Mesenchymal stem cell (in vitro differentiated cells and primary cell): ENCODE data around the gene STK24.

Source experiments
- DNase-seq: peaks from one replicate; pipeline ENCODE4 v3.0.0-alpha.2; 2013
- H2AFZ ChIP-seq: one replicate; pipeline ENCODE4 v1.6.1; 2013; ENCODE audit warnings: low read depth, mild to moderate bottlenecking, control low read depth, inconsistent platforms, low read length, moderate library complexity
- H2AK5ac ChIP-seq: 2 replicates; pipeline ENCODE4 v1.6.1; 2013; ENCODE audit warnings: low read length, moderate library complexity, mild to moderate bottlenecking, inconsistent platforms; ENCODE audit not compliant: severe bottlenecking
- H2BK120ac ChIP-seq: one replicate; pipeline ENCODE4 v1.6.1; 2013; ENCODE audit warnings: low read depth, mild to moderate bottlenecking, inconsistent platforms, low read length, moderate library complexity
- H2BK12ac ChIP-seq, 2 experiments: one replicate each; pipeline ENCODE4 v1.6.1; 2013; ENCODE audit warnings: inconsistent platforms in 2 of 2, low read length in 2 of 2, mild to moderate bottlenecking in 2 of 2, moderate library complexity in 2 of 2, control low read depth in 1 of 2
- H2BK15ac ChIP-seq: one replicate; pipeline ENCODE4 v1.6.1; 2013; ENCODE audit warnings: mild to moderate bottlenecking, low read depth, inconsistent platforms; ENCODE audit not compliant: poor library complexity, severe bottlenecking
- H2BK5ac ChIP-seq: 2 replicates; pipeline ENCODE4 v1.6.1; 2013; ENCODE audit warnings: low read depth, mild to moderate bottlenecking, low read length, control low read depth, inconsistent platforms; ENCODE audit not compliant: poor library complexity, severe bottlenecking
- H3K14ac ChIP-seq, 2 experiments: one replicate each; pipeline ENCODE4 v1.6.1; 2013; ENCODE audit warnings: inconsistent platforms in 2 of 2, low read length in 2 of 2, control low read depth in 1 of 2, mild to moderate bottlenecking in 1 of 2, moderate library complexity in 1 of 2
- H3K18ac ChIP-seq, 2 experiments: one replicate each; pipeline ENCODE4 v1.6.1; 2013; ENCODE audit warnings: inconsistent platforms in 2 of 2, low read length in 2 of 2, control low read depth in 1 of 2, low read depth in 1 of 2, mild to moderate bottlenecking in 1 of 2
- H3K23ac ChIP-seq, 2 experiments: one replicate each; pipeline ENCODE4 v1.6.1; 2013; ENCODE audit warnings: inconsistent platforms in 2 of 2, low read length in 2 of 2, mild to moderate bottlenecking in 2 of 2, moderate library complexity in 2 of 2, control low read depth in 1 of 2
- H3K27ac ChIP-seq: 2 replicates; pipeline ENCODE4 v1.5.1; 2013; ENCODE audit warnings: mild to moderate bottlenecking, moderate library complexity, low read length, control low read depth, inconsistent platforms; ENCODE audit not compliant: poor library complexity, severe bottlenecking
- H3K27me3 ChIP-seq, 2 experiments: 2 replicates each; pipeline versions ENCODE4 v1.6.1 to v1.7.0; 2013; ENCODE audit warnings: low read length in 2 of 2, mild to moderate bottlenecking in 2 of 2, moderate library complexity in 2 of 2, control low read depth in 1 of 2, inconsistent platforms in 1 of 2; ENCODE audit not compliant: control insufficient read depth in 1 of 2, insufficient read depth in 1 of 2
- H3K36me3 ChIP-seq, 2 experiments: 2 replicates each; pipeline versions ENCODE4 v1.6.1 to v1.7.0; 2013; ENCODE audit warnings: low read length in 2 of 2, control low read depth in 1 of 2, inconsistent platforms in 1 of 2, low read depth in 1 of 2, mild to moderate bottlenecking in 1 of 2; ENCODE audit not compliant: insufficient read depth in 2 of 2, control insufficient read depth in 1 of 2
- H3K4ac ChIP-seq, 2 experiments: one replicate each; pipeline ENCODE4 v1.6.1; 2013; ENCODE audit warnings: inconsistent platforms in 2 of 2, low read length in 2 of 2, mild to moderate bottlenecking in 2 of 2, moderate library complexity in 2 of 2, control low read depth in 1 of 2, low read depth in 1 of 2
- H3K4me1 ChIP-seq: 2 replicates; pipeline ENCODE4 v1.6.1; 2013; ENCODE audit warnings: low read depth, low read length, control low read depth; ENCODE audit not compliant: control insufficient read depth, insufficient read depth
- H3K4me2 ChIP-seq: 2 replicates; pipeline ENCODE4 v1.6.1; 2013; ENCODE audit warnings: low read length, mild to moderate bottlenecking, inconsistent platforms; ENCODE audit not compliant: poor library complexity, severe bottlenecking
- H3K4me3 ChIP-seq, 2 experiments: 2 replicates each; pipeline versions ENCODE4 v1.5.1 to v1.7.0; 2013; ENCODE audit warnings: low read length in 2 of 2, mild to moderate bottlenecking in 2 of 2, control low read depth in 1 of 2, low read depth in 1 of 2; ENCODE audit not compliant: insufficient read depth in 1 of 2
- H3K79me1 ChIP-seq: replicated peaks from 2 replicates; pipeline ENCODE4 v1.6.1; 2013; ENCODE audit warnings: mild to moderate bottlenecking, control low read depth, low read length, inconsistent platforms; ENCODE audit not compliant: poor library complexity, severe bottlenecking
- H3K9ac ChIP-seq: 2 replicates; pipeline ENCODE4 v1.7.0; 2013; ENCODE audit warnings: mild to moderate bottlenecking, low read length, moderate library complexity
- H3K9me3 ChIP-seq: 2 replicates; pipeline ENCODE4 v1.7.0; 2013; ENCODE audit warnings: mild to moderate bottlenecking, low read length; ENCODE audit not compliant: control insufficient read depth
- H4K8ac ChIP-seq: one replicate; pipeline ENCODE4 v1.6.1; 2013; ENCODE audit warnings: inconsistent platforms, mild to moderate bottlenecking, low read length, moderate library complexity
- H4K91ac ChIP-seq: one replicate; pipeline ENCODE4 v1.6.1; 2013; ENCODE audit warnings: mild to moderate bottlenecking, low read length, inconsistent platforms
- WGBS: methylation state at CpG from one replicate; pipeline ENCODE4 v1.1.7; 2013; ENCODE audit warnings: mixed read lengths; 5-methylcytosine and 5-hydroxymethylcytosine counted together

Gene STK24

DNA sequence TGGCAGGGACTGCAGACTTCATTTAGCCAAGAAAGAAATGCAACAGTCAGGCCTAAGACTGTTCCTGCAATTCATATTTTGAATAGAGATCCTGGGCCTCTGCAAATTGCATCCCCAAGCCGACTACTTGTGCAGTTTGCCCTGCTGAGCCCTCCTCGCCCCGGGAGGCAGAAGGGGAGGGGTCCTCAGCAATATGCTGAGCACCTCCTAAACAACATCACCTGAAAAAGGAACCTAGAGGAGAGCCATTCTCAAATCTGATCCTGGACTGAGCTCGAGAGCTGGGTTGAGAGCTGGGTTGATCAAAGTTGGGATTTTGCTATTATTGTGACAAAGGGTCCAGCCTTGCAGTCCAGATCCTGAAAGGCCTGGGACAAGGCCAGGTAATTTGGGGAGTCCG, 129.8 kb downstream of the STK24 start:
- WGBS, result 97% methylated on average over 5 of the region's 5 CpGs
- Histone ChIP-seq H3K4me1 (peaks cover 29% of the 10 kb centered on the region), H2BK120ac (no peak overlapping the region), H3K9me3 (no peaks in the 10 kb centered on the region), H3K4me2 (no peak overlapping the region), H2AK5ac (no peak overlapping the region), H3K79me1 (peaks cover 31% of the 10 kb centered on the region), H3K36me3 (peaks cover 62 to 82% of the 10 kb centered on the region in 2 experiments), H3K9ac (no peak overlapping the region), H2BK12ac (no peak overlapping the region), H4K8ac (no peak overlapping the region), H2AFZ (no peak overlapping the region), H3K14ac (no peak overlapping the region), H4K91ac (no peak overlapping the region), H3K4ac (no peak overlapping the region), H3K27ac (no peak overlapping the region), H2BK15ac (no peak overlapping the region), H3K27me3 (no peaks in the 10 kb centered on the region), H3K23ac (no peak overlapping the region), H3K18ac (no peak overlapping the region), H2BK5ac (no peak overlapping the region), H3K4me3 (no peak overlapping the region)
- no peak for DNase-seq

GRCh38 chr13:98446234-98446621, 130.7 kb downstream of the STK24 start:
- Histone ChIP-seq H3K4me2 (no peak overlapping the region), H3K23ac (no peak overlapping the region), H2BK120ac (no peak overlapping the region), H3K79me1 (peaks cover 33% of the 10 kb centered on the region), H3K9ac (peak overlapping the region; percentile 76), H3K27me3 (no peaks in the 10 kb centered on the region), H3K18ac (no peak overlapping the region), H4K91ac (no peak overlapping the region), H2AK5ac (no peak overlapping the region), H3K27ac (no peak overlapping the region), H2BK5ac (no peak overlapping the region), H2BK15ac (no peak overlapping the region), H3K4ac (no peak overlapping the region), H3K36me3 (peaks cover 56 to 85% of the 10 kb centered on the region in 2 experiments), H3K4me1 (peaks cover 23% of the 10 kb centered on the region), H3K9me3 (no peaks in the 10 kb centered on the region), H2AFZ (no peak overlapping the region), H3K4me3 (no peak overlapping the region), H2BK12ac (no peak overlapping the region), H4K8ac (no peak overlapping the region), H3K14ac (no peak overlapping the region)
- WGBS, result 92% methylated on average over 11 of the region's 11 CpGs
- DNase-seq, result no peak

DNA sequence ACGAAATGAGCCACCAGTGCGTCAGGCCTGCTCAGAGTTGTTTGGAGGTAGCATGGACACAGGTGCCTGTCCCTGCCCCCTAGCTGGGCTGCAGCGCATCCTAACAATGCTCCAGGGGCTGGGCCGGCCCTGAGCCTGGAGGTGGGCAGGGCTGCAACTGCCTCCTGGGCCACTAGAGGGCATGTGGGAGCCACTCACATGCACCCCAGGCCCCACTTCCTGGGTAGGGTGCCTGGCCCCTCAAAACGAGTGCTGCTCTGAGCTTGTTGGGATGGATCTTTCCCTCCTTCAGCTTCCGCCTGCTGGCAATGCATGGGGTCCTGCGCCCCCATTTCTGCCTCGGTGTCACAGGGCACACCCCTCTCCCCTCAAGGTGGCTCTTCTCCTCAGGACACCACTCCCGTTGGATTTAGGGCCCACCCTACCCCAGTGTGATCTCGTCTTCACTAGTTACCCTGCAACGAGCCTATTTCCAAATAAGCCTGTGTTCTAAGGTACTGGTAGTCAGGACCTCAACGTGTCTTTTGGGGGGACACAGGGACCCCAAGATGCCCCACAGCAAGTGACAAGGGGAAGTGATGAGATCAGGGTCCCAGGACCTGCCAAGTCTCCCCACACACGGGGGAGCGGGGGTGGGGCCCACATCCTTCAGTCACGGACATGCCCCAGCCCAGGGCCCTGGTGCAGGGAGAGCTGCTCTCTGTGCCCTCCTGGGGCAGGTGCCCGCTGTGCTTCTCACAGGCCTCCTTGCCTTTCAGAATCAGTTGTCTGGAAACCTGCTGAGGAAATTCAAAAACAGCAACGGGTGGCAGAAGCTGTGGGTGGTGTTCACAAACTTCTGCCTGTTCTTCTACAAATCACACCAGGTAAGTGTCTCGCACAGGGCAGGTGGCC, 131.3 kb downstream of the STK24 start:
- peak; percentile 68 for DNase-seq
- H3K4ac ChIP-seq, result no peak overlapping the region

DNA sequence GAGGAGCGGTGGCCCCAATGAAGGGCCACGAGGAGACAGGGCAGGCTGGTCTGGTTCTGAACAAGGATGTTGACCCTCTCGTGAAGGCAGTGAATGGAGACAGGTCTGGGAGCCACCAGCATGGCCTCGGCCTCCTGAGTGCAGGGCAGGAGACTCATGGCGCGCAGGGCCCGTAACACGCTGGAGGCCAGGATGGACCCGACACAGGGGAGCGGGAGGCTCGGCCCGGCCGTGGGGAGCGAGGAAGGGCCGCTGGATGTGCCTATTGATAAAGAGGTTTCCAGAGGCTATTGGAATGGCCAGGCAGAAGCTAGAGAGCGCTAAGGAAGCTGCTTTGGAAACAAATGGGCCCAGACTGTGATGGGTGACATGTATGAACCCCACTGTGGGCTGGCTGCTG, 132.5 kb downstream of the STK24 start:
- H3K4me3 ChIP-seq, result no peak overlapping the region
- H4K91ac ChIP-seq, result peak overlapping the region; percentile 18
- H3K18ac ChIP-seq, result no peak overlapping the region
- H3K27me3 ChIP-seq, result no peaks in the 10 kb centered on the region
- H3K9me3 ChIP-seq, result no peaks in the 10 kb centered on the region
- H2BK5ac ChIP-seq, result no peak overlapping the region
- peak overlapping the region in 1 of 2 experiments; percentile 6 for H3K14ac ChIP-seq
- no peak overlapping the region for H2AFZ ChIP-seq
- no peak overlapping the region for H3K4me2 ChIP-seq
- no peak overlapping the region for H3K4ac ChIP-seq
- H4K8ac ChIP-seq, result peak overlapping the region; percentile 27
- WGBS, result 96% methylated on average over 16 of the region's 16 CpGs
- peak overlapping the region in 1 of 2 experiments; percentile 30 for H2BK12ac ChIP-seq
- H3K9ac ChIP-seq, result peak overlapping the region; percentile 46
- H3K27ac ChIP-seq, result no peak overlapping the region
- peaks cover 26% of the 10 kb centered on the region for H3K79me1 ChIP-seq
- H2AK5ac ChIP-seq, result no peak overlapping the region
- no peak for DNase-seq
- no peak overlapping the region for H2BK120ac ChIP-seq
- H3K36me3 ChIP-seq, result peaks cover 57 to 93% of the 10 kb centered on the region in 2 experiments
- H2BK15ac ChIP-seq, result no peak overlapping the region
- no peak overlapping the region for H3K23ac ChIP-seq
- peaks cover 11% of the 10 kb centered on the region for H3K4me1 ChIP-seq

More for the DNA sequence above, 131.3 kb downstream of the STK24 start:
- H3K18ac ChIP-seq, result no peak overlapping the region
- peak overlapping the region; percentile 76 for H3K9ac ChIP-seq
- no peak overlapping the region for H3K27ac ChIP-seq
- no peak overlapping the region for H4K8ac ChIP-seq
- H2BK120ac ChIP-seq, result no peak overlapping the region
- H3K4me1 ChIP-seq, result peaks cover 19% of the 10 kb centered on the region
- H2BK5ac ChIP-seq, result no peak overlapping the region
- peaks cover 30% of the 10 kb centered on the region for H3K79me1 ChIP-seq
- no peak overlapping the region for H2BK15ac ChIP-seq
- H3K27me3 ChIP-seq, result no peaks in the 10 kb centered on the region
- peaks cover 57 to 89% of the 10 kb centered on the region in 2 experiments for H3K36me3 ChIP-seq
- no peak overlapping the region for H4K91ac ChIP-seq
- no peak overlapping the region for H2AFZ ChIP-seq
- H3K4me2 ChIP-seq, result no peak overlapping the region
- H2AK5ac ChIP-seq, result no peak overlapping the region
- no peak overlapping the region for H3K23ac ChIP-seq
- WGBS, result 47% methylated on average over 17 of the region's 18 CpGs
- no peak overlapping the region for H3K4me3 ChIP-seq
- peak overlapping the region in 1 of 2 experiments; percentile 55 for H2BK12ac ChIP-seq
- no peaks in the 10 kb centered on the region for H3K9me3 ChIP-seq
- H3K14ac ChIP-seq, result no peak overlapping the region
